ENCODE measurements around the gene PCDHGB4. TPM values are rescaled to one million over a fixed set of nuclear protein-coding genes. Genes with fewer than 3 reads are reported as not detected.

PCDHGB4 gene
- total and polyA plus RNA-seq, 2 of the 8 experiments (the other 6 are each of a cell fraction or from before 2014, with no cell fraction given), result 8.0 to 9.1 TPM

- Histone ChIP-seq H3K27me3 (replicated peaks in 1 of 4; ENCODE audit: control insufficient read depth in 3 of 4, extremely low read depth in 1 of 4, insufficient read depth in 3 of 4, low read length in 3 of 4) (no peaks in the 10 kb centered on the region), H3K23ac (ENCODE audit: insufficient read length) (no peak overlapping the region), H3K79me1 (ENCODE audit: low read depth, low read length) (no peaks in the 10 kb centered on the region), H2AFZ (ENCODE audit: low read length) (no peak overlapping the region), H2BK20ac (ENCODE audit: low read length) (no peak overlapping the region), H3K9ac (replicated peaks in 1 of 4; ENCODE audit: extremely low read depth in 1 of 4, low read depth in 3 of 4, low read length in 3 of 4) (no peak overlapping the region), H2BK12ac (ENCODE audit: low read depth, low read length) (no peak overlapping the region), H3K27ac (ENCODE audit: low read depth, low read length) (no peak overlapping the region), H2AK5ac (ENCODE audit: low read depth, low read length) (no peak overlapping the region), H4K20me1 (replicated peaks in 1 of 2; ENCODE audit: control insufficient read depth in 1 of 2, insufficient read depth in 2 of 2, low read length in 2 of 2) (no peaks in the 10 kb centered on the region), H3K79me2 (ENCODE audit: control insufficient read depth in 1 of 2, insufficient read depth in 2 of 2, low read length in 2 of 2) (no peaks in the 10 kb centered on the region), H3K4me1 (replicated peaks in 1 of 4; ENCODE audit: control insufficient read depth in 3 of 4, insufficient read depth in 4 of 4, low read length in 3 of 4) (no peaks in the 10 kb centered on the region), H3K9me3 (ENCODE audit: insufficient read depth in 2 of 2, low read depth in 1 of 2, low read length in 1 of 2) (peaks cover 36 to 54% of the 10 kb centered on the region in 2 experiments; a peak in 3 of 4 replicates), H2BK5ac (ENCODE audit: low read depth, low read length) (no peak overlapping the region), H2BK120ac (replicated peaks; ENCODE audit: low read depth, low read length) (no peak overlapping the region), H3K4me3 (ENCODE audit: extremely low read depth in 1 of 4, insufficient read depth in 2 of 4, low read depth in 3 of 4, low read length in 4 of 4) (no peak overlapping the region), H4K5ac (ENCODE audit: insufficient read length, low read depth, low read length) (no peak overlapping the region), H3K56ac (replicated peaks; ENCODE audit: insufficient read length, low read depth, low read length) (no peak overlapping the region), H3K18ac (ENCODE audit: extremely low read depth, low read length) (no peak overlapping the region), H3K4ac (replicated peaks; ENCODE audit: insufficient read length, low read depth, low read length) (no peak overlapping the region), H2BK15ac (ENCODE audit: low read length) (no peak overlapping the region), H3K23me2 (ENCODE audit: low read depth, low read length) (no peaks in the 10 kb centered on the region), H3K36me3 (ENCODE audit: control insufficient read depth in 2 of 4, insufficient read depth in 4 of 4, low read length in 3 of 4) (peaks cover 0 to 3% (median 0%) of the 10 kb centered on the region in 4 experiments; a peak in 2 of 8 replicates), H3K4me2 (ENCODE audit: insufficient read depth in 1 of 2, low read depth in 2 of 2, low read length in 2 of 2) (no peak overlapping the region), H4K8ac (ENCODE audit: extremely low read depth, insufficient read depth, low read length) (no peak overlapping the region), H3K14ac (ENCODE audit: insufficient read length) (no peak overlapping the region), H4K91ac (replicated peaks; ENCODE audit: insufficient read length, low read length) (no peak overlapping the region)
- FAIRE-seq (no peak), DNase-seq (ENCODE audit: low read depth in 1 of 2, low spot score in 2 of 2) (no peak)
- CTCF ChIA-PET (ENCODE audit: partially characterized antibody), result interaction anchor here (0.7 to 3.7 kb wide), 21 partner anchors 9 to 256 kb away, joined by 3 to 27 read pairs (median 5); partner anchors contain the start of genes PCDHB10, PCDHB11, PCDHB9 and PCDHGA10
- WGBS, 2 experiments (ENCODE audit: extremely low coverage in 1 of 2, insufficient coverage in 1 of 2, insufficient read length in 1 of 2, insufficient replicate concordance in 2 of 2, low coverage in 1 of 2, low lambda C conversion rate in 2 of 2, missing lambda C conversion rate in 1 of 2), result 95% methylated on average over 55 of the region's 69 CpGs; no CpG with 5 or more reads in 1 of the 2 experiments
- POLR2A ChIA-PET (ENCODE audit: partially characterized antibody), result no interaction called here
- TF ChIP-seq JUND (IDR thresholded peaks at IDR 0.05; ENCODE audit: low read length) (no peak), SRF (IDR thresholded peaks at IDR 0.05; ENCODE audit: low read depth, low read length) (no peak), GTF2F1 (IDR thresholded peaks at IDR 0.05; ENCODE audit: borderline replicate concordance, low read depth, low read length) (no peak), ATF2 (IDR thresholded peaks at IDR 0.05; ENCODE audit: low read length) (no peak), TEAD4 (IDR thresholded peaks at IDR 0.05; ENCODE audit: low read depth, low read length) (no peak), GABPA (IDR thresholded peaks at IDR 0.05; ENCODE audit: borderline replicate concordance, insufficient read depth, low read length) (no peak), POU5F1 (IDR thresholded peaks at IDR 0.05; ENCODE audit: low read depth, low read length) (no peak), ATF3 (IDR thresholded peaks at IDR 0.05; ENCODE audit: insufficient read depth, low read depth, low read length) (no peak), POLR2AphosphoS5 (IDR thresholded peaks at IDR 0.05; ENCODE audit: low read depth, low read length) (no peak), FOSL1 (IDR thresholded peaks at IDR 0.05; ENCODE audit: insufficient read depth, low read depth, low read length) (no peak)
Measured at GRCh38 chr5:141371572-141372475, 15.7 kb upstream of the PCDHGB4 start.

All from H1 (cell line).